IPS-NIHi7 (cell line): ENCODE results near the gene TMEM236.
A peak's percentile ranks its signal among the peaks of the same experiment; 100 is the strongest.

Source experiments
- DNase-seq: peaks from one replicate; pipeline ENCODE4 v3.0.0; 2012; ENCODE audit warnings: mixed read lengths; ENCODE audit errors: extremely low spot score

TMEM236 gene

GRCh38 chr10:17740668-17741067 is 11.3 kb upstream of the TMEM236 start:
- DNase-seq, result no peak

DNA sequence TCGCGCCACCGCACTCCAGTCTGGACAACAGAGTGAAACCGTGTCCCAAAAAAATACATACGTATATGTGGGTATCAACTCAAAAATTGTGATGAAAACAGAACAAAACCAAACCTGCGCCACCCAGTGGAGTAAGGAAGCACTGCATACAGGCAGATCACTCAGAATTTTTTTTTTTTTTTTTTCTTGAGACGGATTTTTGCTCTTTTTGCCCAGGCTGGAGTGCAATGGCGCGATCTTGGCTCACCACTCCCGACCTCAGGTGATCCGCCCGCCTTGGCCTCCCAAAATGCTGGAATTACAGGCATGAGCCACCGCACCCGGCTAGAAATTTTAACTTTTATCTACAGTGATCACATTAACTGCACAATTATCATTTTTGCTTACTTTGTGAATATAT is 9.1 kb upstream of the TMEM236 start:
- peak; percentile 56 for DNase-seq

DNA sequence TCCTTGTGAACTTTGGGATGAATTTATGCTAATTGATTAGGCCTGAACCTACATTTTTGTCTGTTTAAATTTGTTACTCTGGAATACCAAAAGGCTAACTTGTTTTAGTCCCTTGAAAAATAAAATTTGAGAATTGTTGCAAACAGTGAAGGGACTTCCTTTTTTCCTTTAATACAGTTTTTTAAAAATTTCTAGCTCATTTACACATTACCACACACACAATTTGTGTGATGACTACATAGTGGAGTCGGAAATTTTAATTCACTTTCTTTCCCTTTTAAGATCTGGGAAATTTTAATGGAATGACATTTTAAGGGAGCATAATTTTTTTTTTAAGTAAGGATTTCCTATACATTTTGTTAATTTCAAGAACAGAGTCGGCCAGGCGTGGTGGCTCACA is 8.6 kb upstream of the TMEM236 start:
- no peak for DNase-seq

GRCh38 chr10:17744341-17744861 is 7.6 kb upstream of the TMEM236 start:
- no peak for DNase-seq

GRCh38 chr10:17747883-17748550 is 4.0 kb upstream of the TMEM236 start:
- no peak for DNase-seq

DNA sequence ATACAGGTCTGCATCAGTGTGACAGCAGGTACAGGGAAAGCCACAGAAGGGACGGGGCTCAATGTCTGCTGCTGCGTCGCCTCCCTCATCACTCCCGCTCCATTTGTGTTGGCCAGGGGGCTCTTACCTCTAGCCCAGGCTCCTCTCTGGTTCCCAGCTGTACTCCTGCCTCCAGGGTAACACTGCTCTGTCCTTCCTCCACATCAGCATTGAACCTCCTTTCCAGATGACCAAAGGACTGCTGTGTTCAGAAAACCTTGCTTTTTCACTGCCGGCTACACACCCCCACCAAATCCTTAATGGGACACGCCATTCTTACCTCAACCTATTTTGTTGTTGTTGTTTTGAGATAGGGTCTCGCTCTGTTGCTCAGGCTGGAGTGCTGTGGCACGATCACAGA is 2.1 kb upstream of the TMEM236 start:
- DNase-seq, result no peak

- DNase-seq, result no peak
These were observed 4.7 kb downstream of the TMEM236 start for GRCh38 chr10:17756557-17757217.

- no peak for DNase-seq
These were observed 6.2 kb downstream of the TMEM236 start for GRCh38 chr10:17758200-17758599.

GRCh38 chr10:17758896-17759295 is 6.9 kb downstream of the TMEM236 start:
- no peak for DNase-seq

DNA sequence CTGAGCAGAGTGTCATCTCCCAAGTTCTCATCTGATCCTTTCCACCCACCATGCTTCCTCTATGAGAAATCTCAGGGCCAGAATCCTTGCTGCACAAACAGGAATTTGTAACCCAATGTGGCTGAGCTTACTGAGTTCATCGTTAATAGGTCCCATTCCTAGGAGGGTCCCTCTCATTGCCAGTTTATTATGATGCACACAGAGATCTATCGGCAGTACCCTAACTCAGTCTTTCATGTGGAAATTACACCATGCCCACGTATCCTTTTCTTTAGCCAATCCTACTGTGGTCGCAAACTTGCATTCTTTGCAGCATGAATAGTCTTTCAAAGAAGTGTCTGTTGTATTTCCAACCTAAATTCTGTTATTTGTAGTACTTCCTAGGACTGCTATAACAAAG is 12.1 kb downstream of the TMEM236 start:
- peak; percentile 35 for DNase-seq

DNA sequence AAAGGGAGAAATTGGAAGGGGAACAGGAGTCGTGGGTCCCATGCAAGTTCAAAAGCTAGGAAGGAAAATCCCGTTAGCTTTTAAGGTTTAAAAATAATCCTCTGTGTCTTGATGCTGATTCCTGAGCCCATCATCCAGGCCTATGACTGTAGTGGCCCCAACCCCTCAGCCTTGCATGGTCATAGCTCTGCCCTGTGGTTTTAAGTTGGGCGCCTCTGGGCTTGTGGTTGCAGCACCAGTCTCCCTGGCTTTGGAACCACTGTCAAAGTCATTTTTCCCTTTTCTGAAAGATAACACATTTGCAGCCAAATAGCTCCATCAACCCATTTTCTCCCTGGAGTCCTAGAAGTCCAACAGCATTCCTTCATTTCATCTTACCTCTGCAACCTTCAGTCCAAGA is 13.6 kb downstream of the TMEM236 start:
- no peak for DNase-seq

DNA sequence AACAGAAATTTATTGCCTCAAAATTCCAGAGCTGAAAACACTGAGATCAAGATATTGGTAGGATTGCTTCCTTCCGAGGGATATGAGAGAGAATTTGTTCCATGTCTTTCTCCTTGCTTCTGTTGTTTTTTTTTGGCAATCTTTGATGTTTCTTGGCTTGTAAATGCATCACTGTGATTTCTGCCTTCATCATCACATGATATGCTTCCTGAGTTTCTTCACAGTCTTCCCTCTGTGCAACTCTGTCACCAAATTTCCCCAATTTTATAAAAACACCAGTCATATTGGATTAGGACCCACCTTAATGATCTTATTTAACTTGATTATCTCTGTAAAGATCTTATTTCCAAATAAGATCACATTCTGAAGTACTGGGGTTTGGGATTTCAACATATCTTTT is 14.7 kb downstream of the TMEM236 start:
- no peak for DNase-seq

- no peak for DNase-seq
These were observed 16.5 kb downstream of the TMEM236 start for GRCh38 chr10:17768496-17768895.

- no peak for DNase-seq
These were observed 17.0 kb downstream of the TMEM236 start for GRCh38 chr10:17768957-17769356.

DNA sequence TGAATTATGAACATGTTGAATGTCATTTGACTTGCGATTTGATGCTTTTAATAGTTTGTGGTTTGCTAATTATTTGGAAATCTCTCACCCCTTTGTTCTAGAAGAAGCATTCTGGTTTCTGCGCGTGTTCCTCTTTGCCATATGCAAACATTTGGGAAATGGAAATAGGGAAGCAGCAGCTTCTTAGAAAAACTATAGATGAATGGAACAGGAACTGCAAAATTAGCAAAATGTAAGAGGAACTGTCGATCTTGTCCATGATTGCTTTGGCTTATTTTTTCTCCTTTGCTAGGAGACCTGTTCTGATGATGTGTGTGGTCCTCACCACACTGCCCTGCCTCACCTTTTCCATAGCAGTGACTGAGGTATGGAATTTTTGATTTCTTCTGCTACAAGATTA is 19.0 kb downstream of the TMEM236 start:
- no peak for DNase-seq

- DNase-seq, result no peak
These were observed 27.8 kb downstream of the TMEM236 start for GRCh38 chr10:17779784-17780183.

GRCh38 chr10:17780727-17781126 is 28.7 kb downstream of the TMEM236 start:
- DNase-seq, result no peak

GRCh38 chr10:17781856-17782255 is 29.9 kb downstream of the TMEM236 start:
- DNase-seq, result peak; percentile 49

DNA sequence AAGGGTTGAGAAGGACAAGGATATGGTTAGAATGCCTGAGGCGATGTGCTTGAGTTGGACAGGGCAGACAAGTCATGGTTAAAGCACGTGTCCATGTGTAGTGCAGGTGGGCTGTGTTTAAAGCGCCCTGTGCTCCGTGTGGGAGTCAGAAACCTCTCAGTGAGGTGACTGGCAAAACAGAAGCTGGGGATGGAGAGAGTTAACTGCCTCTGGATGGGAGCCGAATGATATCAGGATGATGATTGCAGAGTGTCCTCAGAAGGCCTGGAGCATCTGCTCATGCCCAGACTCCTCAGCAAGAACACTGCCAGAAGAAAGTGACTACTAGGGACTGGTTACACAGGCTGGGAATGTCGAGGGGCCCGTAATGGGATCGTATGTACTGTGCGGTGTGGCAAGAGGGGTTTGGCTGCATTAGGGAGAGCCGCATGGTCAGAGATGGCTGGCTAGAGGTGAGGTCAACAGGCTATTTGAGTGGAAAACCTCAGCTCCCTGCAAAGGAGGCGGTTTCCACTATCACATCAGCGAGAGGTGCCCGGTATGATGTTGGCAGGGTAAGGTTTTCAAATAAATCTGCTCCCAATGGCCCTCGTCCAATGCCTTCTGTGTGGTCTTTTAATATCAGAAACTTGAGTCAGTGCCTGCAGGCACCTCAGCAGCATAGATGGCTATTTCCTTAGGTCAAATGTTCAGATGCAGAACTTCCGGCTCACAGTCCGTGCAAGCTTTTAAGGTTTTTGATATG is 31.1 kb downstream of the TMEM236 start:
- DNase-seq, result no peak

- no peak for DNase-seq
These were observed 31.8 kb downstream of the TMEM236 start for GRCh38 chr10:17783751-17784150.

DNA sequence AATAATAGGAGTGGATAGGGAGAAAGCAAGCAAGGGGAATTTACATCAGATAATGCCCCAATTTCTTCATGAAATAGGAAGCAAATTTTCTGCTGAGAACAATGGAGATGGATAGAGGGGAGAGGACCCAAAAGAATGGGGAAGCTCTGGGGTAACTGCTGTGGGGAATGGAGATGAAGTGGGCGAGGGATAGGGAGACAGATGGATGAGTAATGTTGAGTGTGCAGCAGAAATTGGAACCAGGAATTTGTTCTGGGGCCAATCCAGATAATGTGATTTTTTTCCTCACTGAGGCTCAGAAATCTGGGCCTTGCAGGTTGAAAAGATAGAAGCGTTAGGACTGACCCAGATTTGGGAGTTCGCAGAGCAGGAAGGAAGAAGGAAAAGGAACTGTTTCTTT is 32.7 kb downstream of the TMEM236 start:
- DNase-seq, result no peak

GRCh38 chr10:17785276-17785930 is 33.4 kb downstream of the TMEM236 start:
- no peak for DNase-seq
